GM21360 (cell line): ENCODE measurements around the gene BCL6.
A peak's percentile ranks its signal among the peaks of the same experiment; 100 is the strongest.

Experiments
- ATAC-seq: cut with Tn5 transposase; IDR thresholded peaks from one replicate; pipeline ENCODE4 v1.9.1; 2021; ENCODE audit warnings: mild to moderate bottlenecking, moderate library complexity; ENCODE audit not compliant: unreplicated experiment

The BCL6 gene

DNA sequence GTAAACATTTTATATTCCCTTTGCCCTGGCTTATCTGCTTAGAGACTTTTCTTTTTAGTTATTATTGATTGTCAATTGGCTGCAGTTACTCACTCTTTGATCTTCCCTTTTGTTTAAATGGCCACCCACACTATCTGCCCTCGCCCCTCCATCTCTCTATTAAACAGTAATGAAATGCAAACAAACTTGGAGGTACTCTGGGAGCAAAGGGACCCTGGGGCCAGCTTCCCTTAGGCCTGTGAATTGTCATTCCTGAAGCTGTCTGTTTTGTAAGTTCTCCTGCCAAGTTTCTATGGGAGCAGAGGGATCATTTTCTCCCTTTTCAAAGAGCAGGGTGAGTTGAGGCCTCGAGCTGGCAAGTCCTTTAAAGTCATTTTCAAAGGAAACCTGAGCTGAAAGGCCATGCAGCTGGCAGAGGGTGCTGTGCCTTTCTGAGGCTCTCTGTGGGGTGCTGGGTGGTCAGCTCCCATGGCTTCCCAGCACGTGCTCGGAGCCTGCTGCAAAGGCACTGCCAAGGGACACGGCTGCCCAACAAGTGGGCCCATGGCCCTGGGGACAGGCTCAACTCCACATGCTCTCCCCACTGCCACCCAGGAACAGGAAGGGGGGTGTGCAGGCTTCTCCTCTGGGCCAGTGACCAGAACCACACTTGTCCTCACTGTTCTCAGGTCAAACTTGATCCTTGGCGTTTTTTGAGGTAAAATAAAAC lies 25.5 kb downstream of the BCL6 start:
- ATAC-seq = no peak

DNA sequence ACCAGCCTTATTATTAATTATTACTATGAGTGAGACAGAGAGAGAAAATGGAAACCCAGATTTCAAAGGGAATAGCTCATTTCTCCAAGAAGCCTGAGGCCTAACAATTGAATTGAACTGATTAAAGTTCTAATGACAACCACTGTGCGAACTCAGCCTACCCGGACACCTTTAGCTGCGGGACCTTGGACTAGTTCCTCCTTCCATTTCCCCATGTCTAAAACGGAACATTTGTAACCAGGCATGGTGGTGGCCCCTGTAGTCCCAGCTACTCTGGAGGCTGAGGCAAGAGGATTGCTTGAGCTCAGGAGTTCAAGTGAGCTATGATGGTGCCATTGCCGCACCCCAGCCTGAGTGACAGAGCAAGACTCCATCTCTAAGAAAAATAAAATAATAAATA lies 26.5 kb downstream of the BCL6 start:
- ATAC-seq = no peak

DNA sequence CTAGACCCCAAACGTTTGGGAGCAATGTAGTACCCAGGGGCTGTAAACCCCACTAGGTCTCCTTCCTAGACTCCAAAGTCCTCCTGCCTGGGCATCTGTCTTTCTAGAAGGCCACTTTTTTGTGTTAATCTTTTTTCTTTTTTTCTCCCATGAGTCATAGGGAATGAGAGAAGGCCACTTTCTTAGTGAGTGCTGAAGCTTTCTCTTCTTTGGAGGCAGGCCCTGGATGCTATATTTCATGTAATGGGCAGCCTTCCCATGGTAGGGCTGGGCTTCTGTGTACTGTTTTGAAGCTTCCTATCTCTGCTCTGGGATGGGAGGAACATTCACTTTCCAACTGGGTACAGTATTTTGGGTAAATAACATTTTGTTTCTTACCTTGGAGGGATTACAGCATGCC lies 27.7 kb downstream of the BCL6 start:
- no peak for ATAC-seq

DNA sequence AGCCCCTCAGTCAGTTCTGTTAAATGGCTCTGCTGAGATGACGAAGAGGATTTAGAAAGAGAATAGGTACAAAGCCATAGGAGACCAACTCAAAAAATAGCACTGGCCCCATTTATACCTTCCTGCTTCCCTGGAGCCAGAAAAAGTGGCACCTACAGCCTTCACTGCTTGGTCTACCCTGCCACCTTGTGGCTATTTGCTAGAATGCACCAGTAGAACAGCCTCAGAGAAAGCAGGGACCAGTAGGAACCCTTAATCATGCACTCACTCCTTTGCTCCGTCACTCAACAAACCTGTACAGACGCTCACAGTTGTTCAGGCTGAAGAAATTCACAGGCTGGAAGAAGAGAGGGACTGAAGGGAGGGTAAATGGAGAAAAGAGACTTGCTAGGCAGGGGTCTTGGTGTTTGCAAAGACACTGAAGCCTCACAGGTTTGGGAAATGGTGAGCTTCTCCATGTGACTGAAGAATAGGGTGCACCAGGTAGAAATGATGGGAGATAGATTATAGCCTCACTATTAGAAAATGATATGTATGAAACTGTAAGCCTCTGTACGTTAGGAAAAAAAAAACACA lies 30.8 kb downstream of the BCL6 start:
- ATAC-seq = peak; percentile 77

DNA sequence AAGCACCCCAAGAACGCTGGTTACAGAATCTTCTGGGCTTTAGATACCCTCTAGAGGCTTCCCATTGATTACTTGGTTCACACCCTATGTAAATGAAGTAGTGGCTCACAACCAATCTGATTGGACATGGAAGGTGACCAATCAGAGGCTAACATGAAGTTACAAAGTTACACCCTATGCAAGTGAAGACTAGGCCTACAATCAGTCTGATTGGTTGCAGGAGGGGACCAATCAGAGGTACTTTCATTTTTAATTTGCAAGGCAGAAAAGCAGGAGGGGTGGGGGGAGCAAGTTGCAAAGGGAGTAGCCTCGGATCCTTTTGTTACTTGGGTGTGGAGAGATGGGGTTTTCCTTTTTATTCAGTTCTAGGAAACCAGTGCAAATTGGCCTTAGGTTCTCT lies 31.8 kb downstream of the BCL6 start:
- ATAC-seq = no peak

DNA sequence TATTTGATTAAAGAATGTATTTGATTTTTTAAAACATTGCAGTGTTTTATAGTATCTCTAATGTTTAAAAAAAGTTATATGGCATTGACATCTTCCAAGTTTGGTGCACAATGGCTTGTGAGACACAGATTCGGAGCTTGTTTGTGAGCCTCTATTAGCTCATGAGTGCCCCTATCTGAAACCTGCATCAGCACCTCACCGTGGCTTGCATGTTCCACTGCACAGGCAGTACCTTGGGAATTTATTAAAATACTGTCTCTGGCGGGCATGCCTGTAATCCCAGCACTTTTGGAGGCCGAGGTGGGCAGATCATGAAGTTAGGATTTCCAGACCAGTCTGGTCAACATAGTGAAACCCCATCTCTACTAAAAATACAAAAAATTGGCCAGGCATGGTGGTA lies 36.1 kb downstream of the BCL6 start:
- ATAC-seq = no peak

DNA sequence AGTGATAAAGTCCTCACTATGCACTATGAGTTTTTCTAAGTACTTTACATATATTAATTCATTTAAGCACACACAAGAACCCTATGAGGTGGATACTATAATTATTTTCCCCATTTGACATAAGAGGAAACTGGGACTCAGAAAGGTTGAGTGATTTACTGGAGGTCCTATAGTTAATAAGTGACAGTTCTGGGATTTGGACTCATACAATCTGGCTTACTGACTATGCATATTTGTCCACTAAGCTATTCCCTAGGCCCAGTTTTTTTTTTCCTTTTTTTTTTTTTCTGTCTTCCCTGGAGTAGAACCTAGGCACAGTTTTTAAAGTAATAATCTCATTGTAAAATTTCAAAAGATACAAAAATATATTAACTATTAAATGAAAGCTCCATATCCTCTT lies 36.6 kb downstream of the BCL6 start:
- ATAC-seq = no peak

DNA sequence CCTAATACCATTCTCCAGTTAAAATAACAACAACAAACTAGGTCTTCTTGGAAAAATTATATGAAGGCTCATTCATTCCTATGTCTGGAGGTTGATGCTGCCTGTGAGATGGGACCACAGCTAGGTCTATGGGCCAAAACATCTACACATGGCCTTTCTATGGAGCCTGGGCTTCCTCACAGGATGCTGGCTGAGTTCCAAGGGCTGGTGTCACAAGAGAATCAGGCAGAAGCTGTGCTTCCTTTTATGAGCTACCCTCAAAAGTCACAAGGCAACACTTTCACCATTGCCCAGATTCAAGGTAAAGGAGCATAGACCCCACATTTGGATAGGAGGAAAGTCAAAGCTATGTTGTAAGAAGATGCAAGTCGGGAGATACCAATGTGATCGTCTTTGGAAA lies 38.3 kb downstream of the BCL6 start:
- ATAC-seq = no peak

DNA sequence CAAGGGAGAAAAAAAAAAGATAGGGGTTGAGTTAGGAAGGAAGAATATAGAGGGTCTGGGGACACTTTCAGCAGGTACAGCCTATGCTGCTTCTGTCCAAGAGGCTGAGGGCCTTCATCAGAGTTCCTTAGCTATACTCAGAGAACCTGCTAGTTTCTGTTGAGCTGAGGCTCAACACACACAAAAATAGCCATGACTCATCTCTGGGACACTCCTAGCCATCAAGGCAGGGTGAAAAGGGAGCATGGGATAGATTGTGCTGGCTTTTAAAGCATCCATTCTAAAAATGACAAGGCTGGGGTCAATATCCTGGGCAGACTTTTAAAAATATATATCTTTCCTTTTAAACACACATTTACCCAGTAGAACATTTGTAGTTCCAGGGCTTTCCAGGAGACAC lies 40.1 kb downstream of the BCL6 start:
- ATAC-seq = no peak

DNA sequence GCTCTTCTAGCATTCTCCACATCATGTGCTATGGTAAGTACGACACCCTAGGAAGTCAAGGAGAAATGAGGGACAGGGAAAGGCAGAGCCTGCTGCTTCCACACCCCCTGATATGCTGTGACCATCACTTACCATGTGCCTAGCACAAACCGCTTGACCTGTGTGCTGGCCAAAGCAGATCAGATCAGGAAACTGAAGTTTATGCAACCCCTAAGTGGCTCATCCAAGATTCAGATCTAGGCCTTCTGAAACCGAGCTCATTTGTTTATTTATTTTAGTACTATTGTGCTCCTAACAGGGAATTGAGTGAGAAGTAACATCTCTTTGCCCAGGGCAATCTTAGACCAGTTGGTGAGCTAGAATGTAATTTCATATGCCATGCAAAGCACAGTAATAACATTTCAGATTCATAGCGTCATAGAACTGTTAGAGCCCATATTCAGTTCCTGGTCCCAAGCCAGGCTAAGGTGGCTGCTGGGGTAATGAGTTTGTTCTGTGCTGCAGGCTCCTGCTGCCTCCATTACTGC lies 42.7 kb downstream of the BCL6 start, which contains the start of gene RTP2:
Gene RTP2 (minus strand): TSS at position 51 of the 527 bp plus-strand sequence. CDS start 429 bp downstream, outside the sequence.
- ATAC-seq = no peak

DNA sequence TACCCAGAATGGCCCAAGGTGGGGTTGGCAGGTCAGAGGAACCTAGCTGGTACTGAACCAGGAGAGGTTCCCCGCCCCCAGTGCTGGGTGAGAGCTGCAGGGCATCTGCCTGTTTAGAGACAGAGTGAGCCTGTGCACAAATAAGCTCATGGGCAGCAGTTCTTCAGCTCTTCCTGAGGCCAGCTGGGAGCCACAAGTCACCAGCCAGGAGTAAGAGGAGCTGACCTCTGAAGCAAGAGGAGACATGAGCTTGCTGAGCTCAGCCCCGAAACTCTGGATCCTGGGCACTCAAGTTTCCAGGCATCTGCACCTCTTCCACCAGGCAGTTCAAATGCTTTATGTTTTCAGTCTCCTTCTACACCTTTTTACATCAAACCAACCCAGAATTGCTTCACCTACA lies 45.0 kb downstream of the BCL6 start:
- no peak for ATAC-seq

DNA sequence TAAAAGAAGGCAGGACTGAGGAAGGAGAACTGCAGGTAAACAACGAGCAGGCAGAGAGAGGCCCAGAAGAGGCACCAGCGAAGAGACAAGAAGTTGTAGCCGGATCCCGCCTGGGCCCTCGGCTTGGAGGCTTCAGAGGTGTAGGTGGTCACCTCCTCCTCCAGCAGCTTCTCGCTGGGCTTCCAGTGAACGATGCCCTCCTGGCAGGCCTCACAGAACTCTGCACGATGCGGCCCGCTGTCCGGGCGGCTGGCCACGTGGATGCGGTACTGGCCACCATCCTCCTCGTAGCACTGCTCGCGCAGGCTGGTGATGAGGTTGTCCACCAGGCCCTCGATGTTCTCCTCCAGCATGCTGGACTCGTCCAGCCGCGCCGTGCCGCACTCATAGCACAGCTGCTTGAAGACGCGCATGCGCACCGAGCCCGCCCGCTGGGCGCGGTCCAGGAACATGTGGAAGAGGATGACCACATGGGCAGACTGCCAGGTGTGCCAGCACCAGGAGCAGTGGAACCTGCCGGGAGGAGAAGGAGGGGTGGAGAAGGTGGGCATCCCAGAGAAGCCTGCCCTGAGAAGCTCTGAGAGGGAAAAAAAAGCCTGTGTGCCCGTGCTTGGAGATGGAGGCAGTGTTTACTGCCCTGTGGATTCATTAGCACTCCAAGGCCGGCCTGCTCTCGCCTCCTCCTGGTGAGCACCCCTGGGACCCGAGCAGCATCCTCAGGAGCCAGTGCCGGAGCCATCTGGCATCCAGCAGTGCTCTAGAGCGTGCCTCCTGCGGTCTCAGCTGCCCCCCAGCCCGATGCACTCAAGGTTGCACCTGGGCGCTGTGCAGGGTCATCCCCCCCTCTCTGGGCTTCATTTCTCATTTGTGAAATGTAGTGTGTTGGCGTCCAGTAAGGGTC lies 46.5 kb downstream of the BCL6 start:
- no peak for ATAC-seq

DNA sequence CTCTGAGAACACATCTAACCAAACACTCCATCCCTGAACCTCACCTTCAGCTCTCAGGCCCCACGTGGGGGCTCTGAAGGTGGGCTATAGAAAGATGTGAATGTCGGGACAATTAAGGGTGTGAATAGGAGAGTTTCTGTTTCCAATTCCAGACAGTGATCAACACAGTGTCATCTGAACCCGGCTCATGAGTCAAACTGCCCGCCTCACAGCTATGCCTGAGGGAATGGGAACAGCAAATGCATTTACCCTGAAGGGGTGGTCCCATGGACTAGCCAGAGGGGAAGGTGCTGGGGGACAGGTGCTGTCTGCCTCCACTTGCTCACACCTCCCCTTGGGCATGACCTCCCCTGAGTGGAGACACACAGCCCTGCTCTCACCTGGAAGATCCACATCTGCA lies 49.2 kb downstream of the BCL6 start:
- no peak for ATAC-seq

DNA sequence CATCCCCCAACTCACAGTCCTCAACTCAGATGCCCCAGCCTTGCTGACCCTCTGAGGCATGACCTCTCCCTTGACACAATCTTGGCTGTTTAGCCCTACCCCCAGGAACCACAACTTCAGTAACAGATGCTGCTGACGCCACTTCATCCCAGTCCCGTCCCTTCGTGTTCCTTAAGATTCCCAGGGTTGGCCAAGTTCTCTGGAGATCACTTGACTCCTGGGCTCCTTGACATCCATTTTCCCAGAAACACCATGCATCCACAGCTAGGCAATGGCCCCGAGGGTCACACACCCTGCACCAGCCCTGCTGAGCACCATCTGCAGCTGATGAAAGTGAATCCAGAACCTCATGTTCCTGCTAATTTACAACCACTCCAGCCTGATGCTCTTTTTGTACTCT lies 49.8 kb downstream of the BCL6 start:
- no peak for ATAC-seq

DNA sequence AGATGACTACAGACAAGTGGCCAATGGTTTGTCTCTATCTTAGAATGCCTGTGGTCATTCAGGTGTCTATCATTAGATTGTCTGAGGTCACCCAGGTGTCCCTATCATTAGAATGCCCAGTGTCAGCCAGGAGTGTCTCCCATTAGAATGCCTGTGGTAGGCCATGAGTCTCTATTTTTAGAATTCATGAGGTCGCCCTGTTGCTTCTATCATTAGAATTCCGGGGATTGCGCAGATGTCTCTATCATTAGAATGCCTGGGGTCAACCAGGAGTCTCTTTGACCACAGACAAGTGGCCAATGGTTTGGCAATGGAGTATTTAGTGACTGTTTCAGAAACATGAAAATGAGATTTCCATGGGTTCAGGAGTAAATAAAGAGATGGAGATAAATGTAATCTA lies 50.5 kb downstream of the BCL6 start:
- no peak for ATAC-seq

DNA sequence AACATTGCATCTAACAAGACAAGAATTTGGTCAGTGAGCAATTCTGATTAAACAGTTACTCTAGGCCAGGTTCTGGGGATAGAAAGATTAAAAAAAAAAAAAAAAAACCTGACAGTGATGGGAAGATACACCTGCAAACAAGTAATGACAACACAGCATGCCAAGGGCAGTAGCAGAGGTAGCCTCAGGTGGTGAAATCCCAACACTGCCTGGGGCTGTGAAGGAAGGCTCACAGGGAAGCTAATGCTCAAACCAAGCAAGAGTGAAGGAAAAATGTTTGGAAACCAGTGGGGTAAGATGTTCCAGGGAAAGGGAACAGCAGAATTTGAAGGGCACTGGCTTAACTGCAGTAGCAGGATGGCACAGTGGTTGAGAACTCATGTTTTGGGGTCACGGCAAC lies 51.8 kb downstream of the BCL6 start:
- no peak for ATAC-seq

DNA sequence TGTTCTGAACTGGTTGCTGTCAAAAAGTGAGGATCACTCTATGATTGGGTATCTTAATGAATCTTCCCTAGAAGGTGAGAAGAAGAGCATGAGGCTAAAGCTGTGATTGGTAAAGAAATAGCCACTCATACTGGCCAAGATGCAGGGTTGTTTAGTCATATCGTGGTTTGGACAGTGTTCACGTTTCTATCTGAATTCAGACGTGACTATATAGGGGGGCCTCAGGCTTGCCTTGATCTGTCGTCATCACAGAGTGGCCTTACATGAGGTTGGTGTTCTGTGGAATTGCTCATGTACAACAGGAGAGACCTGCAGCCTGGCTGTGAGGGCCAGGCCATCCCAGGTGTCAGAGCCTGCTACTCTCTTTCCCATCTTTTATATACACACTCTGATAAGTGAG lies 55.3 kb downstream of the BCL6 start:
- ATAC-seq = no peak

DNA sequence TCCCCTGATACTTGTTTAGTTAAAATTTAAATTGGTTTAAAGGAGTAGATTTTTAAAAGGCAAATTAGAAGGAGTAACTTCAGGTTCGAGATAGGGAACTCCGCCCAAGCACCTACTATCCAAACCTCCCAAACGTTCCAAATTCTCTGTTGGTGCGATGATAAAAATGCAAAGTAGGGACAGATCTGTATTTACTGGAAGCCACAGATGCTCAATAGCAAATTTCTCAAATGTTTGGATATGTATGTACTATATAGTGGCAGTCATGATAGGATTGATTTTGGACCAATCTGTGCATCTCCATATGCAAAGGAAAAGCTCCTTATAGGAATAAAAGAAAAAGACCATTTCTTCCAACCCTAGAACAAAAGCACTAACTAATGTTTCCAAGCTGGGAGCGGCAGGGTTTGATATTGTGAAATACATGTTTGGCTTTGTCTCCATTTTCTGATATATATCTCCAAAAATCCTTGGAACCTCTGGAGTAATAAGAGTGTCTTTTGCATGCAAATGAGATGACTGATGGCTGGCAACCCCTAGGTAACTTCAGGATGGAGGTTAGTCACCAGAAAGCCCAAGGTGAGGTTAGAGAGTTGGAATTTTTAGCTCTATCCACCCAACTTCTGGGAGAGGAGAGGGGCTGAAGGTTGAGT lies 58.5 kb downstream of the BCL6 start:
- no peak for ATAC-seq

DNA sequence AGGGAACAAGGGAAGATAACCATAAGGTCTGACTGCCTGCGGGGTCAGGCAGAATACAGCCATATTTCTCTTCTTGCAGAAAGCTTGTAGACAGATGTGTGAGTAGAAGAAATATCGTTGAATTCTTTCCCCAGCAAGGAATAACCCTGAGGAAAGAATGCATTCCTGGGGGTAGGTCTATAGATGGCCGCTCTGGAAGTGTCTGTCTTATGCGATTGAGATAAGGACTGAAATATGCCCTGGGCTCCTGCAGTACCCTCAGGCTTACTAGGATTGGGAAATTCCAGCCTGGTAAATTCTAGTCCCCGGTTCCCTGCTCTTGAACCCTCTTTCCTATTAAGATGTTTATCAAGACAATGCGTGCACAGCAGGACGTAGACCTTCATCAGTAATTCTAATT lies 59.3 kb downstream of the BCL6 start:
- ATAC-seq = no peak

DNA sequence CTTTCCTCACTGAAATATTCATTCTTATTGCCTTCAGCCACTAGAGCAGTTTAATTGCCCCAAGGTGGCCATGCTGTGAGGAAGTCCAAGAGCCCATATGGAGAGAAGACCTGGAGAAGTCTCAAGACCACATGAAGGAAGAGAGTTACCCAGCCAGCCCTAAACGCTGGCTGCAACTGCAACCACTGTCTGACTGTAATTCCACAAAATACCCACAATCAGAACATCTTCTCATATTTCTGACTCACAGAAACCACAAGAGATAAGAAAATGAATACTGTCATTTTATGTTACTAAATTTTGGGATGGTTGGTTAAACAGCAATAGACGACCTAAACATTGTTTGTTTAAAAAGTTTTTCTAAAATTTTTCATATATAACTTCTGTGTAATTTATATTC lies 60.4 kb downstream of the BCL6 start:
- ATAC-seq = no peak

DNA sequence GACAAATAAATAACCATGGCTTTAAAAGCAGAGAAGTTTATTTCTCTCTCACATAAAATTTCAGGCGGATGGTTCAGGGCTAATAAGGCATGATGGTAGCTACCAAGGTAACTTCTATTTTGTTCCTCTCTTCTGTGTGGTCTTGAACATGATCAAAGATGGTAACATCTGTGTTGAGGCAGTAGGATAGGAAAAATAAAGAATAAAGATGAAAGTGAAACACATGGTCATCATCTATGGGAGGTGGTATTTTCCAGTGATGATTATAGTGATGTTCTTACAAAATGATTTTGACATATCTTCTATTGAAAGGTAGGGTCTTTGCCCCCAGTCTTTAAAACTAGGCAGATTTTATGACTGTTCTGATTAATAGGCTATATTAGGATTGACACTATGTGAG lies 60.8 kb downstream of the BCL6 start:
- ATAC-seq = no peak
